NCI-H2171 (cell line): Measurements from ENCODE around the gene AQP1.
A peak's percentile ranks its signal among the peaks of the same experiment; 100 is the strongest.

Source experiments
- DNase-seq: peaks from one replicate; lab custom pipeline; 2025; lab: John Stamatoyannopoulos, UW

AQP1 gene

GRCh38 chr7:30884881-30885280 lies 26.8 kb upstream of the AQP1 start:
- no peak for DNase-seq

- no peak for DNase-seq
Measured at GRCh38 chr7:30886608-30887011, 25.0 kb upstream of the AQP1 start.

- DNase-seq = peak; percentile 90
Measured at GRCh38 chr7:30887464-30887872, 24.2 kb upstream of the AQP1 start.

- peak; percentile 60 for DNase-seq
Measured at GRCh38 chr7:30888747-30889146, 22.9 kb upstream of the AQP1 start.

- no peak for DNase-seq
Measured at GRCh38 chr7:30890226-30890625, 21.4 kb upstream of the AQP1 start.

GRCh38 chr7:30893357-30893756 lies 18.3 kb upstream of the AQP1 start:
- DNase-seq = no peak

GRCh38 chr7:30894009-30894408 lies 17.6 kb upstream of the AQP1 start:
- no peak for DNase-seq

- no peak for DNase-seq
Measured at GRCh38 chr7:30894866-30895605, 16.6 kb upstream of the AQP1 start.

- no peak for DNase-seq
Measured at GRCh38 chr7:30896036-30896435, 15.6 kb upstream of the AQP1 start.

- DNase-seq = no peak
Measured at GRCh38 chr7:30896783-30897637, 14.6 kb upstream of the AQP1 start.

- DNase-seq = no peak
Measured at GRCh38 chr7:30897770-30898169, 13.9 kb upstream of the AQP1 start.

- DNase-seq = no peak
Measured at GRCh38 chr7:30898411-30898810, 13.2 kb upstream of the AQP1 start.

- no peak for DNase-seq
Measured at GRCh38 chr7:30899066-30899465, 12.6 kb upstream of the AQP1 start.

GRCh38 chr7:30899630-30900029 lies 12.0 kb upstream of the AQP1 start:
- peak; percentile 25 for DNase-seq

- no peak for DNase-seq
Measured at GRCh38 chr7:30900053-30900452, 11.6 kb upstream of the AQP1 start.

- no peak for DNase-seq
Measured at GRCh38 chr7:30900803-30901362, 10.8 kb upstream of the AQP1 start.

GRCh38 chr7:30901856-30902255 lies 9.8 kb upstream of the AQP1 start:
- no peak for DNase-seq

GRCh38 chr7:30902466-30902865 lies 9.2 kb upstream of the AQP1 start:
- DNase-seq = no peak

- DNase-seq = no peak
Measured at GRCh38 chr7:30903146-30903545, 8.5 kb upstream of the AQP1 start.

- DNase-seq = no peak
Measured at GRCh38 chr7:30904561-30904960, 7.1 kb upstream of the AQP1 start.

- DNase-seq = no peak
Measured at GRCh38 chr7:30905078-30906012, 6.3 kb upstream of the AQP1 start.

- no peak for DNase-seq
Measured at GRCh38 chr7:30906014-30906413, 5.6 kb upstream of the AQP1 start.
